Brain microvascular endothelial cell (primary cell): ENCODE results near the gene ZNF215.
A peak's percentile ranks its signal among the peaks of the same experiment; 100 is the strongest.

Experiments used
- DNase-seq: peaks from one replicate; pipeline ENCODE4 v3.0.0-alpha.2; 2020
- H3K27ac ChIP-seq: fragments of 250-450 bp; sonication (Bioruptor Pico); 2 replicates; pipeline ENCODE4 v1.5.1; 2020; ENCODE audit warnings: mild to moderate bottlenecking, moderate library complexity
- H3K27me3 ChIP-seq: fragments of 250-450 bp; sonication (Bioruptor Pico); replicated peaks from 2 replicates; pipeline ENCODE4 v1.5.1; 2020; ENCODE audit warnings: mild to moderate bottlenecking
- H3K36me3 ChIP-seq: fragments of 250-450 bp; sonication (Bioruptor Pico); replicated peaks from 2 replicates; pipeline ENCODE4 v1.5.1; 2020; ENCODE audit warnings: mild to moderate bottlenecking
- H3K4me3 ChIP-seq: 2 replicates; pipeline ENCODE4 v1.5.1; 2011; ENCODE audit warnings: low read depth, mild to moderate bottlenecking, control low read depth, low read length, moderate library complexity
- in situ Hi-C: cut with HindIII; loops from 2 replicates; pipeline ENCODE4 v1.10.0; 2017; ENCODE audit warnings: low sequenced_read_pairs, low pct_ligation_motif_present
- TF ChIP-seq, protein P1 (sequence below): IDR thresholded peaks from 2 replicates; pipeline ENCODE4 v1.5.1; 2011; ENCODE audit warnings: low read depth, mild to moderate bottlenecking, moderate library complexity, low read length, control low read depth, inconsistent platforms; ENCODE audit errors: missing control alignments

Gene ZNF215

DNA sequence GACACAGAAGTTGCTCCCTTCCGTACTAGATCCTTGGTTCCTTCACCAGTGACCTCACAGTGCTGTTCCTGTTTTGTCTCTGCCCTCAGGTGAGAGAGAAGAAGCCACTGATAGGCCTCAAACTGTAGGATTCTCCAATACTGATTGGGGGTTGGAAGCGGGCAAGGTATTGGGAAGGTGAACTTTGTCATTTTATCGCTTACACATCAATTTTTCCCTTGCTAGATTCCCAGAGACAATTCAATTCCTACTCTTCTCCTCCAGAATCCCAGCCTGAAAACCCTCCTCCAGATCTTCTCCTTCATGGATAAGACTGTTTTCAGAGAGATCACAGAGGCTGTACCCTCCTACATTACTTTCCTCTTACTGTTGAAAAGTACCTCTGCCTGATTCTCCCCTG, 14.8 kb upstream of the ZNF215 start:
- no peak overlapping the region for H3K4me3 ChIP-seq
- H3K27ac ChIP-seq = no peak overlapping the region
- DNase-seq = no peak
- TF ChIP-seq, protein P1, sequence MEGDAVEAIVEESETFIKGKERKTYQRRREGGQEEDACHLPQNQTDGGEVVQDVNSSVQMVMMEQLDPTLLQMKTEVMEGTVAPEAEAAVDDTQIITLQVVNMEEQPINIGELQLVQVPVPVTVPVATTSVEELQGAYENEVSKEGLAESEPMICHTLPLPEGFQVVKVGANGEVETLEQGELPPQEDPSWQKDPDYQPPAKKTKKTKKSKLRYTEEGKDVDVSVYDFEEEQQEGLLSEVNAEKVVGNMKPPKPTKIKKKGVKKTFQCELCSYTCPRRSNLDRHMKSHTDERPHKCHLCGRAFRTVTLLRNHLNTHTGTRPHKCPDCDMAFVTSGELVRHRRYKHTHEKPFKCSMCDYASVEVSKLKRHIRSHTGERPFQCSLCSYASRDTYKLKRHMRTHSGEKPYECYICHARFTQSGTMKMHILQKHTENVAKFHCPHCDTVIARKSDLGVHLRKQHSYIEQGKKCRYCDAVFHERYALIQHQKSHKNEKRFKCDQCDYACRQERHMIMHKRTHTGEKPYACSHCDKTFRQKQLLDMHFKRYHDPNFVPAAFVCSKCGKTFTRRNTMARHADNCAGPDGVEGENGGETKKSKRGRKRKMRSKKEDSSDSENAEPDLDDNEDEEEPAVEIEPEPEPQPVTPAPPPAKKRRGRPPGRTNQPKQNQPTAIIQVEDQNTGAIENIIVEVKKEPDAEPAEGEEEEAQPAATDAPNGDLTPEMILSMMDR = no peak
- in situ Hi-C loops = no loop called here
- H3K27me3 ChIP-seq = no peaks in the 10 kb centered on the region
- no peaks in the 10 kb centered on the region for H3K36me3 ChIP-seq

DNA sequence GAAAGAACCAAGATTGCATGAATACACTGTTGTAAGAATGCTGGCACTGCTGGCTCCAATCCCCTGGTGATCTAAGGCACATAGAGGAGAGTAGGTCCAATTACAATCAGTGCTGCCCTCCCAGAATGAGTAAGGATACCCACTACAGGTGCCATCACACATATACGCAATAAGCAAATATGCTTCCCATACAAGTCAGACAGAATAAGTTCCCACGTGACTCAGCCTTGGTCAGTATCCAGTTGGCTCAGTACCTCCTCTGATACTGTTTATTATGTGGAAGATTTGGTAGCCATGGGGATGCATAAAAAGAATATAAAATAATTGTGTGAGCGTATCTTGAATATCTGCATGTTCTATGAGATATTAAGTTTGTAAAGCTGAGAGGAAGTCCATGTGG, 14.3 kb upstream of the ZNF215 start:
- H3K27ac ChIP-seq = no peak overlapping the region
- TF ChIP-seq, protein P1 = no peak
- no peaks in the 10 kb centered on the region for H3K27me3 ChIP-seq
- no peaks in the 10 kb centered on the region for H3K36me3 ChIP-seq
- in situ Hi-C loops = no loop called here
- H3K4me3 ChIP-seq = no peak overlapping the region
- peak; percentile 63 for DNase-seq

DNA sequence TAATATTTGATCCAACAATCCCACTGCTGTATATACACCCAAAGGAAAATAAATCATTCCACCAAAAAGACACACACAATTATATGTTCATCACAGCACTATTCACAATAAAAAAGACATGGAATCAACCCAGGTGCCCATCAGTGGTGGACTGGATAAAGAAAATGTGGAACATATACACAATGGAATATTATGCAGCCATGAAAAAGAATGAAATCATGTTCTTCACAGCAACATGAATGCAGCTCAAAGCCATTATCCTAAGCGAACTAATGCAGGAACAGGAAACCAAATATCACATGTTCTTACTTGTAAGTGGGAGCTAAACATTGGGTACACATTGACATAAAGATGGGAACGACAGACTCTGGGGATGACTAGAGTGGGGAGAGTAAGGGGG, 6.5 kb upstream of the ZNF215 start:
- Histone ChIP-seq H3K27me3 (no peaks in the 10 kb centered on the region), H3K27ac (no peak overlapping the region), H3K4me3 (no peak overlapping the region), H3K36me3 (no peaks in the 10 kb centered on the region)
- TF ChIP-seq, protein P1 = no peak
- in situ Hi-C loops = no loop called here
- DNase-seq = no peak

DNA sequence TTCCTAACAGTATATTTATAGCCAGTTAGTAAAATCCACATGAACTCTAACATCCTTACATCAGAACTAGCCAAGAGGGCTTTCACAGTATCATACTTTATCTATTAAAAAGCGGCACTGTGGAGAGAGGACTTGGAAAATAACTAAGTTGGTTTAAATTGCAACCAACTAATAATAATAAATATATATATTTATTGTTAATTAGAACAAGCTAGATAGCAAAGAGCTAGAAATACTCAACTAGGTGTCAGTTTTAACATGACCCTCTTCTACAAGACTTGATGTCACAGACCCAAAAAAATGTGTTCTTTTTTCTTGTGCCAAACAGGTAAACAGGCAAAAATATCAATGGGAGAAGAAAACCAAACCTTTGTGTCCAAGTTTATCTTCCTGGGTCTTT, 5.5 kb upstream of the ZNF215 start, which contains the start of gene OR2D3:
OR2D3 (plus strand) TSS at position 301 of the 400 bp plus-strand sequence; CDS start at position 301, 0 bp downstream.
- H3K27me3 ChIP-seq = no peaks in the 10 kb centered on the region
- TF ChIP-seq, protein P1 = no peak
- H3K4me3 ChIP-seq = no peak within 1 kb of the TSS
- no peaks in the 10 kb centered on the region for H3K36me3 ChIP-seq
- no peak within 1 kb of the TSS for H3K27ac ChIP-seq
- no peak for DNase-seq
- in situ Hi-C loops = no loop called here

DNA sequence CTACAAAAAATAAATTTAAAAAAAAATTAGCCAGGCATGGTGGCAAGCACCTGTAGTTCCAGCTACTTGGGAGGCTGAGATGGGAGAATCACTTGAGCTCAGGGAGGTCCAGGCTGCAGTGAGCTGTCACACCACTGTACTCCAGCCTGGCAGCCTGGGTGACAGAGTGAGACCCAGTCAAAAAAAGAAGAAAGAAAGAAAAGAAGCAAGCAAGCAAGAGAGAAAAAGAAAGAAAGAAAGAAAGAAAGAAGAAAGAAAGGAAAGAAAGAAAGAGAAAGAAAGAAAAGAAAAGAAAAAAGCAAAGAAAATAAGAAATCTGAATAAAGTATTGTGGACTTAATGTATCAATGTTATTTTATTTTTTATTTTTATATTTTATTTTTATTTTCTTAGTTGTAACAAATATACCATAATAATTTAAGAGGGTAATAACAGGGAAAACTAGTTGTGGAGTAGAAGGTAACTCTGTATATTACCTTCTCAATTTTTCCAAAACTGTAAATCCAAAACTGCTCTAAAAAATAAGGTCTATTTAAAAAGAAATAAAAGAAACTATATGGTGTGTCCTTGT, 1.1 kb upstream of the ZNF215 start:
- DNase-seq = no peak
- in situ Hi-C loops = no loop called here
- H3K27ac ChIP-seq = no peak overlapping the region
- H3K36me3 ChIP-seq = no peaks in the 10 kb centered on the region
- no peaks in the 10 kb centered on the region for H3K27me3 ChIP-seq
- H3K4me3 ChIP-seq = no peak overlapping the region
- TF ChIP-seq, protein P1 = no peak

DNA sequence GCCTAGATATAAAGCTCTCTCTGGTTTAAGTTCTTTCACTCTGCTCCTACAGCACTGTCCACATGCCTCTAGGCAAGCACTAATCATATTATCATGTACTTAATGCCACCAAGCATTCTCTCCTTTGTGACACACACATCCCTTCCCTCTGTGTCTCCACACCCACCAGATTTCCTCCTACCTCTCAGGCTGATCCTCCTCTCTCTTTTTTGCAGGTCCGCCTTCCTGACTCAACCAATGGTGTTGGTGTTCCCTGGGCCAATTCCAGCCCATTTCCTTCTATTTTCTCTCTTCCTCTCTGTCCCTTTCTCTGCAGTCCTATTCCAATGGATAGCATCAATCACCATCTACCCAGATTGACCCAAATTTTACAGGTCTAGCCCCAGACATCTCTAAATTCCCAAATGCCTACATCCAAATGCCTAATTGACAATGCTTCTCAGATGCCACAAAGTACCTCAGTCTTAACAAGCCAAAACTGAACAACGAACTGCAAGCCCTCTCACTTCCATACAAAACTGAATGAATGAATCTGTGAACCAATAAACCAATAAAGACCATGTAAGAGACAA, 504 bp upstream of the ZNF215 start:
- in situ Hi-C loops = no loop called here
- Histone ChIP-seq H3K36me3 (no peaks in the 10 kb centered on the region), H3K4me3 (peak overlapping the region; percentile 88), H3K27ac (no peak overlapping the region), H3K27me3 (no peaks in the 10 kb centered on the region)
- TF ChIP-seq, protein P1 = no peak
- no peak for DNase-seq
